ENCODE measurements around the gene ANTXR2. TPM values are rescaled to one million over a fixed set of nuclear protein-coding genes. Genes with fewer than 3 reads are reported as not detected.
"Not testable (repeated sequence)": the region's sequence is repeated elsewhere in the genome, so short reads cannot be mapped to it uniquely, and the experiment has no call there.

Gene ANTXR2
- polyA plus RNA-seq, 4 donors: 3.6 to 41.7 (median 10.5) TPM

DNA sequence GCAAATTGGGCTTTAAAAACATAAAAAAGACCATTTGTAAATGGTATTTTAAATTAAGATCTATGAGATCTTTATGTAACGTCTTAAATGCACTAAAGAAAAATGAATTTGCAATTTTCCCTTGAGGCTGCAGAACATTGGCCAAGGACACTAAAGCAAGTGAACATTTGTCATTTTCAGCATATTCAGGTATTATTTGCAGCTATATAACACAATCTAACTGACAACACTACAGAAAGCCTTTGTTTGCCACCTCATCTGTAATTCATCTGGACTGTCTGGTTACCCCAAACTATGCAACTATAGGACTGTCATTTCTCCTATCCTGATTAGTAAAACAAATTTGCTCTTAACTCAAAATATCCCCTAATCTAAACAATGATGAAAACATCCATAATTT is 74.8 kb downstream of the ANTXR2 start:
- H3K9me3 ChIP-seq (ENCODE audit: control insufficient read depth in 2 of 2, insufficient read depth in 1 of 2, low read depth in 1 of 2, low read length in 1 of 2): no peaks in the 10 kb centered on the region
- FAIRE-seq (no peak), DNase-seq (no peak)
- H3K4me3 ChIP-seq (ENCODE audit: low read depth in 1 of 3, low read length in 3 of 3): no peak overlapping the region
- H3K27me3 ChIP-seq (ENCODE audit: control insufficient read depth in 3 of 3, insufficient read depth in 3 of 3, low read length in 3 of 3): no peaks in the 10 kb centered on the region
- H3K4me1 ChIP-seq (ENCODE audit: control insufficient read depth in 3 of 3, insufficient read depth in 2 of 3, low read depth in 1 of 3, low read length in 2 of 3): no peaks in the 10 kb centered on the region
- no peaks in the 10 kb centered on the region for H3K36me3 ChIP-seq (ENCODE audit: control insufficient read depth in 3 of 3, insufficient read depth in 2 of 3, low read depth in 1 of 3, low read length in 3 of 3)
- no peak overlapping the region for H3K27ac ChIP-seq (ENCODE audit: low read depth in 1 of 3, low read length in 2 of 3)
- WGBS, 3 donors: 88 to 98% (median 89%) methylated on average over 1 of the region's 1 CpG

DNA sequence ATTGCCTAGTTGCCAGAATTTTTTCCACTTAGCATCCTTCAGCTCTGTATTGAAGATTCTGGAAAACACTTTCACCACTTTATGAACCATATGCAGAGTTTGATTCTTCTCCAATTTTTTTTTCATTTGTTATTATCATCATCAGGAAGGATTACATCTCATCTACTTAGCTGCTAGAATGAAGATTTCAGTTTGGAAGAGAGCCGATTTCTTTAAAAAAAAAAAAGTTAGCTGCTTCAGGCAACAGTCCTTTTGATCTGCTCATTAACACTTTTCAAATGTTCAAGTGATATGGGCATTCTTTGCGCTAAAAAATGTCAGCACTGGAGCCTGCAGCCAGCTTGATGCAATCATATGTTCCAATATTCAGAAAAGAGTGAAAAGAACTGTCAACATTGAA is 76.2 kb downstream of the ANTXR2 start:
- FAIRE-seq: no peak
- WGBS, 3 donors: 55 to 91% (median 82%) methylated on average over 2 of the region's 2 CpGs

DNA sequence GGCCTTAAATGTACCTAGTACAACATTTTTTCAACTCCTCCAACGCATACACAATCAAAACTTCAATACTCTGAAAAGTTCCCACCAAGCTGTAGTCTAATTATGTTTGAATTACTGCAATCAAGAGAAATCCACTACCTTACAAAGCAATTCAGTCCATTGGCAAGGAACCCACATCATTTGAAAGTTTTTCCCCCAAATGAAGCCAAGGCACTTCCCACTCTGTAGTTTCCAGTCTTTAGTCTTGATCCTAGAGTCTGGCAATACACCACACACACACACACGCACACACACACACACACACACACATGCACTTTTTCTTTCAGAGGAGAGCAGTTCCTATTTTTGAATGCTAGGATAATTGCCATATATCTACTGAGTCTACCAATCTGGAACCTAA is 79.6 kb downstream of the ANTXR2 start:
- no peaks in the 10 kb centered on the region for H3K27me3 ChIP-seq (ENCODE audit: control insufficient read depth in 3 of 3, insufficient read depth in 3 of 3, low read length in 3 of 3)
- no peaks in the 10 kb centered on the region for H3K4me1 ChIP-seq (ENCODE audit: control insufficient read depth in 3 of 3, insufficient read depth in 2 of 3, low read depth in 1 of 3, low read length in 2 of 3)
- no peak overlapping the region for H3K27ac ChIP-seq (ENCODE audit: low read depth in 1 of 3, low read length in 2 of 3)
- H3K9me3 ChIP-seq (ENCODE audit: control insufficient read depth in 2 of 2, insufficient read depth in 1 of 2, low read depth in 1 of 2, low read length in 1 of 2): no peaks in the 10 kb centered on the region
- H3K4me3 ChIP-seq (ENCODE audit: low read depth in 1 of 3, low read length in 3 of 3): no peak overlapping the region
- FAIRE-seq (no peak), DNase-seq (no peak)
- 67 to 89% (median 73%) methylated on average over 2 of the region's 2 CpGs for WGBS, 3 donors
- H3K36me3 ChIP-seq (ENCODE audit: control insufficient read depth in 3 of 3, insufficient read depth in 2 of 3, low read depth in 1 of 3, low read length in 3 of 3): no peaks in the 10 kb centered on the region

More for the DNA sequence above, 76.2 kb downstream of the ANTXR2 start:
- Histone ChIP-seq H3K4me1 (ENCODE audit: control insufficient read depth in 3 of 3, insufficient read depth in 2 of 3, low read depth in 1 of 3, low read length in 2 of 3) (no peaks in the 10 kb centered on the region), H3K27me3 (ENCODE audit: control insufficient read depth in 3 of 3, insufficient read depth in 3 of 3, low read length in 3 of 3) (no peaks in the 10 kb centered on the region), H3K27ac (ENCODE audit: low read depth in 1 of 3, low read length in 2 of 3) (no peak overlapping the region), H3K9me3 (ENCODE audit: control insufficient read depth in 2 of 2, insufficient read depth in 1 of 2, low read depth in 1 of 2, low read length in 1 of 2) (no peaks in the 10 kb centered on the region), H3K36me3 (ENCODE audit: control insufficient read depth in 3 of 3, insufficient read depth in 2 of 3, low read depth in 1 of 3, low read length in 3 of 3) (no peaks in the 10 kb centered on the region), H3K4me3 (ENCODE audit: low read depth in 1 of 3, low read length in 3 of 3) (no peak overlapping the region)
- DNase-seq: no peak

GRCh38 chr4:79991601-79992000 is 81.4 kb downstream of the ANTXR2 start:
- Histone ChIP-seq H3K9me3 (ENCODE audit: control insufficient read depth in 2 of 2, insufficient read depth in 1 of 2, low read depth in 1 of 2, low read length in 1 of 2) (no peaks in the 10 kb centered on the region), H3K27me3 (ENCODE audit: control insufficient read depth in 3 of 3, insufficient read depth in 3 of 3, low read length in 3 of 3) (no peaks in the 10 kb centered on the region), H3K36me3 (ENCODE audit: control insufficient read depth in 3 of 3, insufficient read depth in 2 of 3, low read depth in 1 of 3, low read length in 3 of 3) (no peaks in the 10 kb centered on the region), H3K27ac (ENCODE audit: low read depth in 1 of 3, low read length in 2 of 3) (no peak overlapping the region), H3K4me3 (ENCODE audit: low read depth in 1 of 3, low read length in 3 of 3) (no peak overlapping the region), H3K4me1 (ENCODE audit: control insufficient read depth in 3 of 3, insufficient read depth in 2 of 3, low read depth in 1 of 3, low read length in 2 of 3) (no peaks in the 10 kb centered on the region)
- 93 to 96% (median 94%) methylated on average over 3 of the region's 3 CpGs for WGBS, 3 donors
- FAIRE-seq (no peak), DNase-seq (no peak)

GRCh38 chr4:79991100-79991499 is 81.9 kb downstream of the ANTXR2 start:
- H3K27me3 ChIP-seq (ENCODE audit: control insufficient read depth in 3 of 3, insufficient read depth in 3 of 3, low read length in 3 of 3); H3K36me3 ChIP-seq (ENCODE audit: control insufficient read depth in 3 of 3, insufficient read depth in 2 of 3, low read depth in 1 of 3, low read length in 3 of 3); H3K27ac ChIP-seq (ENCODE audit: low read depth in 1 of 3, low read length in 2 of 3); H3K4me1 ChIP-seq (ENCODE audit: control insufficient read depth in 3 of 3, insufficient read depth in 2 of 3, low read depth in 1 of 3, low read length in 2 of 3); H3K9me3 ChIP-seq (ENCODE audit: control insufficient read depth in 2 of 2, insufficient read depth in 1 of 2, low read depth in 1 of 2, low read length in 1 of 2); DNase-seq; FAIRE-seq; H3K4me3 ChIP-seq (ENCODE audit: low read depth in 1 of 3, low read length in 3 of 3): not testable (repeated sequence)
- WGBS, 3 donors: 92 to 94% (median 92%) methylated on average over 2 of the region's 2 CpGs

DNA sequence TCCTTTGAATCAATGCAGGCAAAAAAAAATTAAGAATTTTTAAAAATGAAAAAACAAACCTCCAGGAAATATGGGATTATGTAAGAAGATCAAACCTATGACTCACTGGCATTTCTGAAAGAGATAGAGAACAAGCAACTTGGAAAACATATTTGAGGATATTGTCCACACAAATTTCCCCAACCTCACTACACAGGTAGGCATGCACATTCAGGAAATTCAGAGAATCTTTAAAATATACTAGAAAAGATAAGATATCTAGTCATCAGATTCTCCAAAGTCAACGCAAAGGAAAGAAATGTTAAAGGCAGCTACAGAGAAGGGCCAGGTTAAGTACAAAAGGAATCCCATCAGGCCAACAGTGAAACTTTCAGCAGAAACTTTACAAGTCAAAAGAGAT is 85.6 kb downstream of the ANTXR2 start:
- Histone ChIP-seq H3K9me3 (ENCODE audit: control insufficient read depth in 2 of 2, insufficient read depth in 1 of 2, low read depth in 1 of 2, low read length in 1 of 2) (no peaks in the 10 kb centered on the region), H3K36me3 (ENCODE audit: control insufficient read depth in 3 of 3, insufficient read depth in 2 of 3, low read depth in 1 of 3, low read length in 3 of 3) (no peaks in the 10 kb centered on the region), H3K4me3 (ENCODE audit: low read depth in 1 of 3, low read length in 3 of 3) (no peak overlapping the region), H3K27ac (ENCODE audit: low read depth in 1 of 3, low read length in 2 of 3) (no peak overlapping the region), H3K27me3 (ENCODE audit: control insufficient read depth in 3 of 3, insufficient read depth in 3 of 3, low read length in 3 of 3) (no peaks in the 10 kb centered on the region), H3K4me1 (ENCODE audit: control insufficient read depth in 3 of 3, insufficient read depth in 2 of 3, low read depth in 1 of 3, low read length in 2 of 3) (no peaks in the 10 kb centered on the region)
- WGBS, 3 donors: 91 to 100% (median 95%) methylated on average over 1 of the region's 1 CpG
- DNase-seq (no peak), FAIRE-seq (no peak)

DNA sequence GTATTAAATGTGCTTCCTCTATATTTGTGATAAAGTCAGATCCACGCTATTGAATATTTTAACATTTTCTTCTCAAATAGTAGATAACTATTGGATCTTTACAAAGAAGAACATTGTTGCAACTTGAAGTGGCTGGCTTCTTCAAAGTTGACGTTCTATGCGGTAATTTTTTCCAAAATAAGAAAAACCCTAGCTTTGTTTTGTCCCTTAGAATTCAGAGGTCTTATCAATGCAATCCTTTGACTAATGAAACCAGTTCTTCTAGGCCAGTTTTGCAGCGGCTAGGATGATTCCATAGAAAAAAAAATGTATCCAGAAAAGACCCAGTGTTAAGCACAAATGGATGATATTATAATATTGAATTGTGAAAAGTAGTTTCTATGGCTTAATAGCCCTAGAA is 89.6 kb downstream of the ANTXR2 start:
- 77 to 96% (median 95%) methylated on average over 4 of the region's 4 CpGs for WGBS, 3 donors
- Histone ChIP-seq H3K27me3 (ENCODE audit: control insufficient read depth in 3 of 3, insufficient read depth in 3 of 3, low read length in 3 of 3) (no peaks in the 10 kb centered on the region), H3K27ac (ENCODE audit: low read depth in 1 of 3, low read length in 2 of 3) (no peak overlapping the region), H3K36me3 (ENCODE audit: control insufficient read depth in 3 of 3, insufficient read depth in 2 of 3, low read depth in 1 of 3, low read length in 3 of 3) (no peaks in the 10 kb centered on the region), H3K9me3 (ENCODE audit: control insufficient read depth in 2 of 2, insufficient read depth in 1 of 2, low read depth in 1 of 2, low read length in 1 of 2) (no peaks in the 10 kb centered on the region), H3K4me3 (ENCODE audit: low read depth in 1 of 3, low read length in 3 of 3) (no peak overlapping the region), H3K4me1 (ENCODE audit: control insufficient read depth in 3 of 3, insufficient read depth in 2 of 3, low read depth in 1 of 3, low read length in 2 of 3) (no peaks in the 10 kb centered on the region)
- FAIRE-seq: no peak
- no peak for DNase-seq

DNA sequence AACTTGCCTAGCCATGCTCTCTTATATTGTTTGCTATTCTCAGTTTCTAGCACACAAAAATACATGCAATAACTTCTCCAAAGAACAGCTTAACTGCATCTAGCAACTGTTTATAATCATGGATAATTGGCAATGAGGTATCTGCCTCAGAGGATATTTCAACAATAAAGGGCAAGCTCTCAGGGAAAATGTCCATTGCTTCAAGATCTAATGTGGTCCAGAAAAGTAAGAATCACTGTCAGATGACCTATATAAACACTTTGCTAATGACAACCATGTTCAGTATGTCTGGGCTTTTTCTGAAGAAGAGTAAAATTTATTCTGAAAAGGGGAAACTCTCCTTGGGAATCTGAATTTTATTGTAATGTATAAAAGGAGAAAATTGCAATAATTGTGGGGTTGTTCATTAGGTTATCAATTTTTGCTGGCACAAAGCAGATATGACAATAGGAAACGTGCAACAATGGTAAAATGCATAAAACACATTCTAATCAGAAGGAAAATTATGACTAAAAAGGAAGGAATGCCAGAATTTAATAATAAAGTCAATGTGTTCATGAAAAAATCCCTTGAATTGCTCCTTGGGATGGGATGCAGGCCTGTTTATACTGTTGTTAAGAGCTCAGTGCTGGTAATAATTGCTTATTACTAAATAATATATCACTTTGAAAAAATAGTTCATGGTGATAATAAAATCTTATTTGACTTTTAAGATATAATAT is 90.3 kb downstream of the ANTXR2 start:
- WGBS, 3 donors: 77 to 90% (median 82%) methylated on average over 1 of the region's 1 CpG
- Histone ChIP-seq H3K4me3 (ENCODE audit: low read depth in 1 of 3, low read length in 3 of 3) (no peak overlapping the region), H3K9me3 (ENCODE audit: control insufficient read depth in 2 of 2, insufficient read depth in 1 of 2, low read depth in 1 of 2, low read length in 1 of 2) (no peaks in the 10 kb centered on the region), H3K36me3 (ENCODE audit: control insufficient read depth in 3 of 3, insufficient read depth in 2 of 3, low read depth in 1 of 3, low read length in 3 of 3) (no peaks in the 10 kb centered on the region), H3K27ac (ENCODE audit: low read depth in 1 of 3, low read length in 2 of 3) (no peak overlapping the region), H3K4me1 (ENCODE audit: control insufficient read depth in 3 of 3, insufficient read depth in 2 of 3, low read depth in 1 of 3, low read length in 2 of 3) (no peaks in the 10 kb centered on the region), H3K27me3 (ENCODE audit: control insufficient read depth in 3 of 3, insufficient read depth in 3 of 3, low read length in 3 of 3) (no peaks in the 10 kb centered on the region)
- DNase-seq: no peak
- FAIRE-seq: no peak

GRCh38 chr4:79980448-79980847 is 92.6 kb downstream of the ANTXR2 start:
- H3K4me1 ChIP-seq (ENCODE audit: control insufficient read depth in 3 of 3, insufficient read depth in 2 of 3, low read depth in 1 of 3, low read length in 2 of 3): no peaks in the 10 kb centered on the region
- FAIRE-seq (no peak), DNase-seq (no peak)
- no peaks in the 10 kb centered on the region for H3K9me3 ChIP-seq (ENCODE audit: control insufficient read depth in 2 of 2, insufficient read depth in 1 of 2, low read depth in 1 of 2, low read length in 1 of 2)
- H3K4me3 ChIP-seq (ENCODE audit: low read depth in 1 of 3, low read length in 3 of 3): no peak overlapping the region
- no peaks in the 10 kb centered on the region for H3K27me3 ChIP-seq (ENCODE audit: control insufficient read depth in 3 of 3, insufficient read depth in 3 of 3, low read length in 3 of 3)
- peaks cover 2 to 6% (median 4%) of the 10 kb centered on the region in 3 donors for H3K36me3 ChIP-seq (ENCODE audit: control insufficient read depth in 3 of 3, insufficient read depth in 2 of 3, low read depth in 1 of 3, low read length in 3 of 3)
- 64 to 87% (median 74%) methylated on average over 2 of the region's 2 CpGs for WGBS, 3 donors
- H3K27ac ChIP-seq (ENCODE audit: low read depth in 1 of 3, low read length in 2 of 3): no peak overlapping the region

All from small intestine (tissue), 7 donors.